OCI-LY1 (cell line): ENCODE data around the gene LRP2BP.

Experiments used
- H2AFZ ChIP-seq: fragments of 200-600 bp; sonication (generic), shearing (Covaris generic); 2 replicates; pipeline ENCODE4 v1.6.0; 2014; ENCODE audit warnings: antibody characterized with exemption, mild to moderate bottlenecking, low read length
- H3F3A ChIP-seq: fragments of 200-600 bp; sonication (generic), shearing (Covaris generic); 2 replicates; pipeline ENCODE4 v1.6.0; 2014; ENCODE audit warnings: mild to moderate bottlenecking, antibody characterized with exemption, low read length, moderate library complexity; ENCODE audit not compliant: insufficient read depth
- H3K27ac ChIP-seq: fragments of 200-600 bp; sonication (generic); 2 replicates; pipeline ENCODE4 v1.5.1; 2014; ENCODE audit warnings: low read length, mixed run types, mild to moderate bottlenecking, low read depth; ENCODE audit not compliant: poor library complexity, severe bottlenecking
- H3K27me3 ChIP-seq: fragments of 200-600 bp; sonication (generic); 2 replicates; pipeline ENCODE4 v1.6.0; 2014; ENCODE audit warnings: antibody characterized with exemption, mild to moderate bottlenecking, low read length, moderate library complexity; ENCODE audit not compliant: insufficient read depth
- H3K36me3 ChIP-seq: fragments of 200-600 bp; sonication (generic); 2 replicates; pipeline ENCODE4 v1.6.1; 2014; ENCODE audit warnings: mild to moderate bottlenecking, antibody characterized with exemption, low read length, moderate library complexity, mixed read lengths; ENCODE audit not compliant: insufficient read depth
- H3K4me1 ChIP-seq: fragments of 200-600 bp; sonication (generic); 2 replicates; pipeline ENCODE4 v1.5.1; 2014; ENCODE audit warnings: mild to moderate bottlenecking, low read length, moderate library complexity; ENCODE audit not compliant: insufficient read depth, severe bottlenecking
- H3K4me2 ChIP-seq: fragments of 200-600 bp; sonication (generic), shearing (Covaris generic); 2 replicates; pipeline ENCODE4 v1.6.1; 2014; ENCODE audit warnings: low read length
- H3K4me3 ChIP-seq: fragments of 200-600 bp; sonication (generic); 2 replicates; pipeline ENCODE4 v1.5.1; 2014; ENCODE audit warnings: low read length, low read depth, mild to moderate bottlenecking, mixed read lengths; ENCODE audit not compliant: poor library complexity, severe bottlenecking
- H3K79me2 ChIP-seq: fragments of 200-600 bp; shearing (Covaris generic); 2 replicates; pipeline ENCODE4 v1.6.1; 2016; ENCODE audit warnings: mixed run types, low read length, mixed read lengths; ENCODE audit not compliant: insufficient read depth
- H3K9ac ChIP-seq: fragments of 200-600 bp; sonication (generic), shearing (Covaris generic); 2 replicates; pipeline ENCODE4 v1.6.1; 2014; ENCODE audit warnings: mild to moderate bottlenecking, low read length, mixed read lengths
- H3K9me2 ChIP-seq: fragments of 200-600 bp; sonication (generic), shearing (Covaris generic); 2 replicates; pipeline ENCODE4 v1.6.1; 2014; ENCODE audit warnings: low read depth, mild to moderate bottlenecking, low read length, mixed read lengths
- H3K9me3 ChIP-seq: fragments of 200-600 bp; shearing (Covaris generic); 2 replicates; pipeline ENCODE4 v1.6.1; 2014; ENCODE audit warnings: low read length, mixed read lengths
- H4K20me1 ChIP-seq: fragments of 200-600 bp; sonication (generic), shearing (Covaris generic); 2 replicates; pipeline ENCODE4 v1.6.0; 2016; ENCODE audit warnings: mild to moderate bottlenecking, low read length; ENCODE audit not compliant: insufficient read depth
- CTCF ChIP-seq: fragments of 200-600 bp; sonication (generic), shearing (Covaris generic); IDR thresholded peaks from 2 replicates; pipeline ENCODE4 v1.5.1; 2017; ENCODE audit warnings: mild to moderate bottlenecking, antibody characterized with exemption, low read length, moderate library complexity, mixed read lengths
- EZH2 ChIP-seq: fragments of 200-600 bp; sonication (generic), shearing (Covaris generic); IDR thresholded peaks from 2 replicates; pipeline ENCODE4 v1.8.0; 2017; ENCODE audit warnings: borderline replicate concordance, mixed run types, mild to moderate bottlenecking, antibody characterized with exemption, low read length, moderate library complexity, mixed read lengths

LRP2BP gene

GRCh38 chr4:185381288-185382196 is 14.2 kb downstream of the LRP2BP start:
- H3K27ac ChIP-seq = no peak overlapping the region
- no peaks in the 10 kb centered on the region for H3K79me2 ChIP-seq
- no peaks in the 10 kb centered on the region for H3K4me1 ChIP-seq
- no peak overlapping the region for H3K4me2 ChIP-seq
- no peak overlapping the region for H3K9ac ChIP-seq
- H3K36me3 ChIP-seq = peaks cover 21% of the 10 kb centered on the region
- H3K9me2 ChIP-seq = no peaks in the 10 kb centered on the region
- peaks cover 7% of the 10 kb centered on the region; the same call in 1 of the 2 replicates for H3K9me3 ChIP-seq
- no peaks in the 10 kb centered on the region for H4K20me1 ChIP-seq
- H2AFZ ChIP-seq = no peak overlapping the region
- no peaks in the 10 kb centered on the region for H3K27me3 ChIP-seq
- no peaks in the 10 kb centered on the region for H3F3A ChIP-seq
- H3K4me3 ChIP-seq = no peak overlapping the region
- TF ChIP-seq CTCF (no peak), EZH2 (no peak)

- Histone ChIP-seq H3K9me2 (no peaks in the 10 kb centered on the region), H4K20me1 (no peaks in the 10 kb centered on the region), H3K4me1 (no peaks in the 10 kb centered on the region), H3K4me2 (no peak overlapping the region), H3K36me3 (peaks cover 21% of the 10 kb centered on the region), H3K27me3 (no peaks in the 10 kb centered on the region), H3K4me3 (no peak overlapping the region), H3K79me2 (no peaks in the 10 kb centered on the region), H3K27ac (no peak overlapping the region), H3K9me3 (peaks cover 7% of the 10 kb centered on the region; the same call in 1 of the 2 replicates), H2AFZ (no peak overlapping the region), H3F3A (no peaks in the 10 kb centered on the region), H3K9ac (no peak overlapping the region)
- TF ChIP-seq EZH2 (no peak), CTCF (no peak)
Measured at GRCh38 chr4:185380320-185380719, 15.4 kb downstream of the LRP2BP start.

- Histone ChIP-seq H4K20me1 (no peaks in the 10 kb centered on the region), H3K4me1 (no peaks in the 10 kb centered on the region), H3K9me3 (peaks cover 7% of the 10 kb centered on the region; the same call in 1 of the 2 replicates), H3K4me3 (no peak overlapping the region), H2AFZ (no peak overlapping the region), H3K27ac (no peak overlapping the region), H3K79me2 (no peaks in the 10 kb centered on the region), H3F3A (no peaks in the 10 kb centered on the region), H3K4me2 (no peak overlapping the region), H3K27me3 (no peaks in the 10 kb centered on the region), H3K36me3 (peaks cover 21% of the 10 kb centered on the region), H3K9ac (no peak overlapping the region), H3K9me2 (no peaks in the 10 kb centered on the region)
- TF ChIP-seq CTCF = no peak
- TF ChIP-seq EZH2 = no peak
Measured at GRCh38 chr4:185379326-185380295, 16.1 kb downstream of the LRP2BP start.
